NCI-H187 (cell line): ENCODE data around the gene BIRC5.
"Not testable (repeated sequence)": the region's sequence is repeated elsewhere in the genome, so short reads cannot be mapped to it uniquely, and the experiment has no call there.

Experiments used
- DNase-seq, 2 experiments: peaks; one replicate each; lab custom pipeline; 2025; lab: John Stamatoyannopoulos, UW

BIRC5 gene

DNA sequence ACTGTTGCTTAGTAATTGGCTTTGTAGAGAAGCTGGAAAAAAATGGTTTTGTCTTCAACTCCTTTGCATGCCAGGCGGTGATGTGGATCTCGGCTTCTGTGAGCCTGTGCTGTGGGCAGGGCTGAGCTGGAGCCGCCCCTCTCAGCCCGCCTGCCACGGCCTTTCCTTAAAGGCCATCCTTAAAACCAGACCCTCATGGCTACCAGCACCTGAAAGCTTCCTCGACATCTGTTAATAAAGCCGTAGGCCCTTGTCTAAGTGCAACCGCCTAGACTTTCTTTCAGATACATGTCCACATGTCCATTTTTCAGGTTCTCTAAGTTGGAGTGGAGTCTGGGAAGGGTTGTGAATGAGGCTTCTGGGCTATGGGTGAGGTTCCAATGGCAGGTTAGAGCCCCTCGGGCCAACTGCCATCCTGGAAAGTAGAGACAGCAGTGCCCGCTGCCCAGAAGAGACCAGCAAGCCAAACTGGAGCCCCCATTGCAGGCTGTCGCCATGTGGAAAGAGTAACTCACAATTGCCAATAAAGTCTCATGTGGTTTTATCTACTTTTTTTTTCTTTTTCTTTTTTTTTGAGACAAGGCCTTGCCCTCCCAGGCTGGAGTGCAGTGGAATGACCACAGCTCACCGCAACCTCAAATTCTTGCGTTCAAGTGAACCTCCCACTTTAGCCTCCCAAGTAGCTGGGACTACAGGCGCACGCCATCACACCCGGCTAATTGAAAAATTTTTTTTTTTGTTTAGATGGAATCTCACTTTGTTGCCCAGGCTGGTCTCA lies 11.2 kb downstream of the BIRC5 start:
- DNase-seq = no peak

DNA sequence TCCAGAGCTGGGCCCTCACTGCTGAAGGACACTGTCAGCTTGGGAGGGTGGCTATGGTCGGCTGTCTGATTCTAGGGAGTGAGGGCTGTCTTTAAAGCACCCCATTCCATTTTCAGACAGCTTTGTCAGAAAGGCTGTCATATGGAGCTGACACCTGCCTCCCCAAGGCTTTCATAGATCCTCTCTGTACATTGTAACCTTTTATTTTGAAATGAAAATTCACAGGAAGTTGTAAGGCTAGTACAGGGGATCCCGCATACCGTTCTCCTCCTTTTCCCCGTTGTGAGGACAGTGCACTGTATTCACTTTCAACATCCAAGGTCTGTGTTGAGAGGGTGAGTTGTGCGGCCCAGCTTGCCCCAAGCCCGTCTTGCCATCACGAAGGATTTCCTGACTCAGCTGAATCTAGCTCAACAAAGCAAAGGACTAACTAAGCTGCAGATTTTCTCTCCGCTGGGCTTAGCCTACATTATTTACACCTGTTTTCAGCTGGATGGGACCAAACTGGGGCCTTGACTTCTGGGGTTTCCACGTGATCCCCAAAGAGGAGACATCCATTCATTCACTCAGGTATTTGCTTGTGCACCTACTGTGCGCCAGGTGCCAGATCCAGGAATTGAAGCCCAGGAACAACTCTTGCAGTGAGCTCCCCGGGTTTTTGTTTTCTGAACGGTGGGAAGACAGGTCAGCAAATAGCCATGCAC lies 12.2 kb downstream of the BIRC5 start:
- no peak for DNase-seq

- no peak for DNase-seq
These were observed 12.9 kb downstream of the BIRC5 start for GRCh38 chr17:78226759-78227454.

DNA sequence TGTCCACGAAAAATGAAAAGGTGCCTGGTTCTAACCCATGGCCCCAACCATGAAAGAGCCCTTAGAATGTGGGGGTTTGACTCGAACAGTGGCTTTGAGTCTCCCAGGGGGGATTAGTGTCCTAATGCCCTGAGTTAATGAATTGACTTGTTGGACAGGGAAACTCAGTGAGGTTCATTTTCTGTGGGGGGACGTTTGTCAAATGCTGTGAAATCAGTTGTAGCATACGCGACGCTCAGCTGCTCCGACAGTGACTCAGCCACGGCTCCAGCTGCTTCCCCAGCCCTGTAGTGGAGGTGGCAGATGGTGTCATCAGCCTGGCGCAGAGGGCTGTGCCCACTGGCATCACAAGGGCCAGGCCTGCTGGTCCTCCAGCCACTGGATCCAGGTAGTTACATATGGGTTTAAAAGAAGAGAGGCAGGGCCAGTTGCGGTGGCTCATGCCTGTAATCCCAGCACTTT lies 13.4 kb downstream of the BIRC5 start:
- no peak for DNase-seq

GRCh38 chr17:78228176-78228575 lies 14.1 kb downstream of the BIRC5 start:
- no peak for DNase-seq

GRCh38 chr17:78230252-78230962 lies 16.4 kb downstream of the BIRC5 start:
- DNase-seq = no peak

- DNase-seq = no peak
These were observed 17.2 kb downstream of the BIRC5 start, which contains the start of gene TMEM235 for GRCh38 chr17:78230996-78231935. Gene TMEM235 (plus strand): TSS chr17:78231631. CDS start chr17:78232024, 393 bp downstream.

DNA sequence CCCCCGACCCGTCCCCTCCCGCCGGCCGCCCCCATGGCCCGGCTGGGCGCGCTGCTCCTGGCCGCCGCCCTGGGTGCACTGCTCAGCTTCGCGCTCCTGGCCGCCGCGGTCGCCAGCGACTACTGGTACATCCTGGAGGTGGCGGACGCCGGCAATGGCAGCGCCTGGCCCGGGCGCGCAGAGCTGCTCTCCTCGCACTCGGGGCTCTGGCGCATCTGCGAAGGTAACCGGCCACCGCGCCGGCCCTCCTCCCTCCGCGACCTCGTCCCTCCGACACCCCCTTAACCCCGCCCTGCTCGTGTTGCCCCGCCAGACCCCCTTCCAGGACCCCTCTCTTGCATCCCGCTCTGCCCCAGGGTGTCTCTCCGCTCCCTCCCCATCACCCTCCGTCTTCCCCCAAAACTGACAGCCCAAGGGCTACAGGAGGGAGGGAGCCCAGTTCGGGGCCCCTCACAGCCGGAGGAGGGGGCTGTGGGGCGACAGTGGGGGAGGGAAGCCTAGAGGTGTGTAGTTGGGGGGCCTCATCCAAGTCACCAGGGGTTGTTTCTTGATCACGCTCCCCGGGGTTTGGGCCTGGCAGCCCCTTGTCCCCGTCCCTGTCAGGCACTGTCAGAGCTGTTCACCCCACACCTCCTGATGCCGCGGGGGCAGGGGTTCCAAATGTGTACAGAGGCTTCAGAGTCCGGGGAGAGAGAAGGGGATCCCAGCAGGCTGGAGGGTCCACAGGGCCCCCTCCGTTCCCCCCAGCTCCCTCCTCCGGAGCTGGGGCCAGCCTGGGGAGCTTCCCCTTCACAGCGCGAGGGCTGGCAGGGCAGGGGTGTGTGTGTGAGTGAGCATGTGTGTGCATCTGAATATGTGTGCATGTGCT lies 18.2 kb downstream of the BIRC5 start:
- DNase-seq = no peak

GRCh38 chr17:78232859-78233173 lies 18.8 kb downstream of the BIRC5 start:
- no peak for DNase-seq

GRCh38 chr17:78233678-78234077 lies 19.6 kb downstream of the BIRC5 start:
- DNase-seq = no peak

DNA sequence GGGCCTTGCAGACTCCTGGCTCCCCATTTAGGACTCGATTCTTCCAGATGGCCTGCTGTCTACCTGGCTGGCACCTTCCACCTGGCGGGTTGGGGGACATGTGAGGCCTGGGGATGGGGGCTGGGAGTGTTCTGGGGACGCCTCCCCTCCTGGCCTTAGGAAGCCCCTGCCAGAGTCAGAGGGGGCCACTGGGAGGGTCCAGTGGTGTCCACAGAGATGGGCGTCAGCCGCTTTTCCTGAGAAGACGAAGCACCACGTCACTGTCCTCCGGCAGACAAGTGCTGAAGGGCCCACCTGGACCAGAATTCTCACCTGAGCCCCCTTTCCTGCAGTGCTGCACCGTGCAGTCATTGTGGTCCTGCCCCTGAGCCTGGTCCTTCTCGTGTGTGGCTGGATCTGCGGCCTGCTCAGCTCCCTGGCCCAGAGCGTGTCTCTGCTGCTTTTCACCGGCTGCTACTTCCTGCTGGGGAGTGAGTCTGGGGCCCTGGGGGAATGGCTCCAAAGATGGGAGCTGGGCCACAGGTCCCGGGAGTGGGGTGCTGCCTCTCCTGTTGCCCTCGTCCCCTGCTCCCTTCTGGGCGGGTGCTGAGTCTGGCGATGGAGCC lies 20.3 kb downstream of the BIRC5 start:
- no peak for DNase-seq

DNA sequence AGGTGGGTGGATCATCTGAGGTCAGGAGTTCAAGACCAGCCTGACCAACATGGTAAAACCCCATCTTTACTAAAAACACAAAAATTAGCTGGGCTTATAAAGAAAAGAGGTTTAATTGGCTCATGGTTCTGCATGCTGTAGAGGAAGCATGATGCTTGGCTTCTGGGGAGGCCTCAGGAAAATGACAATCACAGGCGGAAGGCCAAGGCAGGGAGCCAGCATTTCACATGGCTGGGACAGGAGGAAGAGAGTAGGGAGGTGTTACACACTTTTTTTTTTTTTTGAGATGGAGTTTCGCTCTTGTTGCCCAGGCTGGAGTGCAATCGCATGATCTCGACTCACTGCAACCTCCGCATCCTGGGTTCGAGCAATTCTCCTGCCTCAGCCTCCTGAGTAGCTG lies 21.0 kb downstream of the BIRC5 start:
- DNase-seq = not testable (repeated sequence)

- no peak for DNase-seq
These were observed 21.8 kb downstream of the BIRC5 start for GRCh38 chr17:78235885-78236284.

GRCh38 chr17:78236362-78237127 lies 22.5 kb downstream of the BIRC5 start:
- no peak for DNase-seq

GRCh38 chr17:78237401-78238012 lies 23.5 kb downstream of the BIRC5 start:
- DNase-seq = no peak

DNA sequence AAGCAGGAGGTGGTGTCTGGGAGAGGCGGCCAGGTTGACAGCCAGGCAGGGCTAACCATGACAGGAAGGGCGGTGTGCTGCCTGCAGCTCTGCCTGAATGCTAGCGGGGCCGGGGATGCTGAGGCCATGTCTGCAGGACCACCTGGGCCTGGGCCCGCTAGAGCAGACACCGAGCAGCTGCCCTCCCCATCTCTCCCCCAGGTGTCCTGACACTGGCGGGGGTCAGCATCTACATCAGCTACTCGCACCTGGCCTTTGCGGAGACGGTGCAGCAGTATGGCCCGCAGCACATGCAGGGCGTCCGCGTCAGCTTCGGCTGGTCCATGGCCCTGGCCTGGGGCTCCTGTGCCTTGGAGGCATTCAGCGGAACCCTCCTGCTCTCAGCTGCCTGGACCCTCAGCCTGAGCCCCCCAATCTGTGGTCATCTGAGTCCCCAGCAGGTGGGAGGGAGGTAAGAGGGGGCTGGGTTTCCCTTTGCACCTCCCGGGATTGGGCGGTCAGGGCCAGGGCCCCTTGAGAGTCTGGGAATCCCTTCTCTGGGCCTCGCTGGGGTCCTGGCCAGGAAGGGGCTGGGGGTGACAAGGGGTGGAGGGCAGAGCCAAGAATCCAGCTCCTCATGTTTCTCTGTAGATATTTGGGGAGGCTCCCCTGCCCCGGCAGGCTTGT lies 24.9 kb downstream of the BIRC5 start:
- DNase-seq = no peak

DNA sequence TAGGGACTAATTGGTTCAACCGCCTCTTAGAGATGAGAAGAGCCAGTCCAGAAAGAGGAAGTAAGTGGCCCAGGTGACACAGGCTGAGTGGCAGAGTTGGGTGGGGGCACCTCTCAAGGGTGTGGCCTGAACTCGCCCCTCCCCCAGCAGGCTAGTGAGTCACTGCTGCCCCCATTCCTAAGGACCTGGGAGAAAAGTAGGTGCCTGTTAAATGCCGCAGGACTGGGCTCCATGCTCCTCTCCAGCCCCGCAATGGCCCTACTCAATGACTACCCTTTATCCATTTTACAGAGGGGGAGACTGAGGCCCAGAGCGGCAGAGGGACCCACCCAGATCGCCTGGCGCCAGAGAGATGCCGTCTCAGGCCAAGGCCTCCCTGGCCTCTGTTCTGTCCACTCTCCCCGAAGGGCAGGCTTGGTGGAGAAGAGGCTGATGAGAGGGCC lies 25.5 kb downstream of the BIRC5 start:
- DNase-seq = no peak
